ENCODE results near the gene LNP1. TPM values are rescaled to one million over a fixed set of nuclear protein-coding genes. Genes with fewer than 3 reads are reported as not detected.

Gene LNP1
- total and polyA plus RNA-seq, 9 donors = 2.4 to 7.9 (median 4.4) TPM

DNA sequence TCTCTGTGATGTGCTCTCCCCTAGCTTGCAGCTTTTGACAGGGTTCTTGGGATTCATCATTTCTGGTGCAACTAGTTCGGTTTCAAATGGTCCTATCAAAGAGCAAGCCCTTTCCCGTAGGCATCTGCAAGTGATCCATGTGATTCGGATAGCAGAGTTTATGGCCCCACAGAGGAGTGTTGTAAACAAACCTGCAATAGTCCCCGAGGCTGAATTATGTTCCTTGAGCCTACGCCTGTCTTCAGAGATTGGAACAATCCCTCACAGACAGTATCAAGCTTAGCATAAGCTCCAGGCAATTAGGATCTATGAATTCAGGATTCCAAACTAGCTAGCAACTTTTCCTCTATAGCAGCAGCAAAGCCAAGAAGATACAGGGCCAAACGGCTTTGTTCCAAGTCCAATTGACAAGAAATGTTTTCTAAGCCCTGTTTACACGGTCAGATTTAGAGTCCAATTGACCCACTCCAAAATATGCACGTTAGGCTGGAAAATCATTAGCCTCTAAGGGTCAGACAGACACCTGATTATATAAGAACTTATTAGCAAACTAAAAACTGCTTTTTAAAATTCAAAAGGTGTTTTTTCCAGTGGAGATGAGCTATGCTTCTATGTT, 24.8 kb downstream of the LNP1 start:
- H3K9me3 ChIP-seq = no peaks in the 10 kb centered on the region
- WGBS, 3 donors = 37 to 46% (median 38%) methylated on average over 8 of the region's 8 CpGs
- intact Hi-C loops (cut with DNase I) = no loop called here

GRCh38 chr3:100427699-100428098, 26.4 kb downstream of the LNP1 start:
- H3K27ac ChIP-seq = no peak overlapping the region
- 23 to 33% (median 24%) methylated on average over 2 of the region's 2 CpGs for WGBS, 3 donors
- DNase-seq = no peak
- TF ChIP-seq, protein P1, sequence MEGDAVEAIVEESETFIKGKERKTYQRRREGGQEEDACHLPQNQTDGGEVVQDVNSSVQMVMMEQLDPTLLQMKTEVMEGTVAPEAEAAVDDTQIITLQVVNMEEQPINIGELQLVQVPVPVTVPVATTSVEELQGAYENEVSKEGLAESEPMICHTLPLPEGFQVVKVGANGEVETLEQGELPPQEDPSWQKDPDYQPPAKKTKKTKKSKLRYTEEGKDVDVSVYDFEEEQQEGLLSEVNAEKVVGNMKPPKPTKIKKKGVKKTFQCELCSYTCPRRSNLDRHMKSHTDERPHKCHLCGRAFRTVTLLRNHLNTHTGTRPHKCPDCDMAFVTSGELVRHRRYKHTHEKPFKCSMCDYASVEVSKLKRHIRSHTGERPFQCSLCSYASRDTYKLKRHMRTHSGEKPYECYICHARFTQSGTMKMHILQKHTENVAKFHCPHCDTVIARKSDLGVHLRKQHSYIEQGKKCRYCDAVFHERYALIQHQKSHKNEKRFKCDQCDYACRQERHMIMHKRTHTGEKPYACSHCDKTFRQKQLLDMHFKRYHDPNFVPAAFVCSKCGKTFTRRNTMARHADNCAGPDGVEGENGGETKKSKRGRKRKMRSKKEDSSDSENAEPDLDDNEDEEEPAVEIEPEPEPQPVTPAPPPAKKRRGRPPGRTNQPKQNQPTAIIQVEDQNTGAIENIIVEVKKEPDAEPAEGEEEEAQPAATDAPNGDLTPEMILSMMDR (IDR thresholded peaks at IDR 0.05) = no peak
- no peak for TF ChIP-seq EP300 (IDR thresholded peaks at IDR 0.05)
- TF ChIP-seq POLR2A (IDR thresholded peaks at IDR 0.05) = no peak
- H3K4me1 ChIP-seq (ENCODE audit: insufficient read depth) = no peaks in the 10 kb centered on the region
- no peaks in the 10 kb centered on the region for H3K9me3 ChIP-seq
- intact Hi-C loops (cut with DNase I) = no loop called here
- no peak overlapping the region for H3K4me3 ChIP-seq
- H3K27me3 ChIP-seq = no peaks in the 10 kb centered on the region
- no peaks in the 10 kb centered on the region for H3K36me3 ChIP-seq

More for the DNA sequence above, 24.8 kb downstream of the LNP1 start:
- no peaks in the 10 kb centered on the region for H3K4me1 ChIP-seq (ENCODE audit: insufficient read depth)
- no peak for DNase-seq
- H3K36me3 ChIP-seq = no peaks in the 10 kb centered on the region
- no peaks in the 10 kb centered on the region for H3K27me3 ChIP-seq
- no peak overlapping the region for H3K4me3 ChIP-seq
- TF ChIP-seq, protein P1 (IDR thresholded peaks at IDR 0.05) = no peak
- no peak overlapping the region for H3K27ac ChIP-seq

DNA sequence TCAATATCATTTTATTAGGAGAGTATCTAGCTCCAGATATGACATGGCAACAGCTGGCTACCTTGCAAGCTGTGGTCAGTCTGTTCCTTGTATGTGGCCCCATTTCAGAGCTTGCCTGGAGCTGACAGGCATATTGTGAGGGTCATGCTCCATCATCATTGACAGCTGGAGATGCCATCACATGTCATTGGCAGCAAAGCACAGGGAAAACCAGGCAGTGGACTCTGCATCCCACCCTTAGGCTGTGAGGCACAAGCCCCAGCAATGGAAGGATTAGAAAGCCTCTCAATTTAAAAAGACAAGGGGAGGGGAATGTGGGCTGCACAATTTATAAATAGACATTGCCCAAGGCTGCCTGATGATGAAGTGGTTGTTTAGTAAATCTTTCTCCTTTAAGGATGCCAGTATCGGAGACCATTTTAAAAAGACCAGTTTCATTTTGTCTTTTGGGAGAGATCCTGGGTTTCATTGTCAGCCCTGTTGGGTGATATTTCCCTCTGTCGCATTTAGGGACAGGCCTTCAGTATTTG, 27.9 kb downstream of the LNP1 start:
- WGBS, 3 donors = 76 to 89% (median 87%) methylated on average over 2 of the region's 2 CpGs
- TF ChIP-seq, protein P1 (IDR thresholded peaks at IDR 0.05) = no peak
- TF ChIP-seq EP300 (IDR thresholded peaks at IDR 0.05) = no peak
- no peaks in the 10 kb centered on the region for H3K9me3 ChIP-seq
- H3K27ac ChIP-seq = no peak overlapping the region
- no peak for DNase-seq
- intact Hi-C loops (cut with DNase I) = no loop called here
- no peaks in the 10 kb centered on the region for H3K27me3 ChIP-seq
- H3K36me3 ChIP-seq = no peaks in the 10 kb centered on the region
- no peaks in the 10 kb centered on the region for H3K4me1 ChIP-seq (ENCODE audit: insufficient read depth)
- H3K4me3 ChIP-seq = no peak overlapping the region

GRCh38 chr3:100436951-100437350, 35.6 kb downstream of the LNP1 start:
- 88 to 92% (median 88%) methylated on average over 2 of the region's 2 CpGs for WGBS, 3 donors
- DNase-seq = no peak
- TF ChIP-seq POLR2A (IDR thresholded peaks at IDR 0.05) (no peak), EP300 (IDR thresholded peaks at IDR 0.05) (no peak)
- TF ChIP-seq, protein P1 (IDR thresholded peaks at IDR 0.05) = no peak
- no peaks in the 10 kb centered on the region for H3K9me3 ChIP-seq
- intact Hi-C loops (cut with DNase I) = no loop called here
- H3K27ac ChIP-seq = no peak overlapping the region
- H3K27me3 ChIP-seq = no peaks in the 10 kb centered on the region
- no peaks in the 10 kb centered on the region for H3K4me1 ChIP-seq (ENCODE audit: insufficient read depth)
- no peaks in the 10 kb centered on the region for H3K36me3 ChIP-seq
- H3K4me3 ChIP-seq = no peak overlapping the region

Measured in ovary (tissue), 9 donors.